GM23338 (cell line): ENCODE measurements around the gene SIMC1.
"Not testable (repeated sequence)": the region's sequence is repeated elsewhere in the genome, so short reads cannot be mapped to it uniquely, and the experiment has no call there.

Experiments used
- CREB1 ChIP-seq: fragments of 250-450 bp; sonication (Bioruptor Pico); IDR thresholded peaks from 2 replicates; pipeline ENCODE4 v1.5.0; 2020; ENCODE audit warnings: low read depth, mild to moderate bottlenecking, moderate library complexity
- CTCF ChIP-seq, 2 experiments: fragments of 200-600 bp in 1 of 2; sonication (generic) in 1 of 2; conservative IDR thresholded peaks; 2 replicates each; pipeline versions ENCODE4 v1.5.1 to v1.6.1; 2016 to 2017; ENCODE audit warnings: antibody characterized with exemption in 2 of 2, low read depth in 2 of 2, mild to moderate bottlenecking in 2 of 2, moderate library complexity in 1 of 2
- EZH2 ChIP-seq: fragments of 200-600 bp; sonication (generic); IDR thresholded peaks from one replicate; pipeline ENCODE4 v1.8.0; 2017; ENCODE audit warnings: antibody characterized with exemption, mild to moderate bottlenecking, low read depth; ENCODE audit not compliant: unreplicated experiment
- EZH2phosphoT487 ChIP-seq: fragments of 200-600 bp; sonication (generic); IDR thresholded peaks from one replicate; pipeline ENCODE4 v1.8.1; 2018; ENCODE audit warnings: antibody characterized with exemption; ENCODE audit not compliant: unreplicated experiment
- JUNB ChIP-seq: IDR thresholded peaks from one replicate; pipeline ENCODE4 v1.6.1; 2016; ENCODE audit warnings: antibody characterized with exemption; ENCODE audit not compliant: unreplicated experiment
- NANOG ChIP-seq: IDR thresholded peaks from 2 replicates; pipeline ENCODE4 v1.6.1; 2016; ENCODE audit warnings: antibody characterized with exemption, borderline replicate concordance
- POLR2AphosphoS5 ChIP-seq: IDR thresholded peaks from 2 replicates; pipeline ENCODE4 v1.6.1; 2016; ENCODE audit warnings: antibody characterized with exemption, low read depth
- REST ChIP-seq: IDR thresholded peaks from one replicate; pipeline ENCODE4 v1.6.1; 2018; ENCODE audit warnings: antibody characterized with exemption; ENCODE audit not compliant: unreplicated experiment
- ZNF114 ChIP-seq: fragments of 250-450 bp; sonication (Bioruptor Pico); IDR thresholded peaks from 2 replicates; pipeline ENCODE4 v1.5.0; 2020; ENCODE audit warnings: mild to moderate bottlenecking, moderate library complexity
- ZNF331 ChIP-seq: fragments of 250-450 bp; sonication (Bioruptor Pico); IDR thresholded peaks from 2 replicates; pipeline ENCODE4 v1.5.0; 2020; ENCODE audit warnings: low read depth, mild to moderate bottlenecking, moderate library complexity
- TF ChIP-seq, protein P1 (sequence below): IDR thresholded peaks from 2 replicates; pipeline ENCODE4 v1.6.1; 2016; ENCODE audit warnings: antibody characterized with exemption
- TF ChIP-seq, protein P2 (sequence below): fragments of 250-450 bp; sonication (Bioruptor Pico); IDR thresholded peaks from 2 replicates; pipeline ENCODE4 v1.5.0; 2020; ENCODE audit warnings: mild to moderate bottlenecking, moderate library complexity

DNA sequence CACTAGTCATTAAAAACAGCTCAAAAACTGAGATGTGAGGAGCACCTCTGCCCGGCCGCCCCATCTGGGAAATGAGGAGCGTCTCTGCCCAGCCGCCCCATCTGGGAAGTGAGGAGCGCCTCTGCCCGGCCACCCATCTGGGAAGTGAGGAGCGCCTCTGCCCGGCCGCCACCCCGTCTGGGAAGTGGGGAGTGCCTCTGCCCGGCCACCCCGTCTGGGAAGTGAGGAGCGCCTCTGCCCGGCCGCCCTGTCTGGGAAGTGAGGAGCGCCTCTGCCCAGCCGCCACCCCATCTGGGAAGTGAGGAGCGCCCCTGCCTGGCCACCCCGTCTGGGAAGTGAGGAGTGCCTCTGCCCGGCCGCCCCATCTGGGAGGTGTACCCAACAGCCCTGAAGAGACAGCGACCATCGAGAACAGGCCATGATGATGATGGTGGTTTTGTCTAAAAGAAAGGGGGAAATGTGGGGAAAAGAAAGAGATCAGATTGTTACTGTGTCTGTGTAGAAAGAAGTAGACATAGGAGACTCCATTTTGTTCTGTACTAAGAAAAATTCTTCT lies 23.7 kb upstream of the SIMC1 start:
- not testable (repeated sequence) for TF ChIP-seq POLR2AphosphoS5; REST; CTCF (conservative IDR thresholded peaks at IDR 0.05; ENCODE audit: low read depth in 2 of 2); JUNB; EZH2; CREB1 (CRISPR knock-in tag); EZH2phosphoT487; NANOG; ZNF114 (CRISPR knock-in tag); ZNF331 (CRISPR knock-in tag)
- TF ChIP-seq, protein P1, sequence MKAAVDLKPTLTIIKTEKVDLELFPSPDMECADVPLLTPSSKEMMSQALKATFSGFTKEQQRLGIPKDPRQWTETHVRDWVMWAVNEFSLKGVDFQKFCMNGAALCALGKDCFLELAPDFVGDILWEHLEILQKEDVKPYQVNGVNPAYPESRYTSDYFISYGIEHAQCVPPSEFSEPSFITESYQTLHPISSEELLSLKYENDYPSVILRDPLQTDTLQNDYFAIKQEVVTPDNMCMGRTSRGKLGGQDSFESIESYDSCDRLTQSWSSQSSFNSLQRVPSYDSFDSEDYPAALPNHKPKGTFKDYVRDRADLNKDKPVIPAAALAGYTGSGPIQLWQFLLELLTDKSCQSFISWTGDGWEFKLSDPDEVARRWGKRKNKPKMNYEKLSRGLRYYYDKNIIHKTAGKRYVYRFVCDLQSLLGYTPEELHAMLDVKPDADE = not testable (repeated sequence)
- TF ChIP-seq, protein P2, sequence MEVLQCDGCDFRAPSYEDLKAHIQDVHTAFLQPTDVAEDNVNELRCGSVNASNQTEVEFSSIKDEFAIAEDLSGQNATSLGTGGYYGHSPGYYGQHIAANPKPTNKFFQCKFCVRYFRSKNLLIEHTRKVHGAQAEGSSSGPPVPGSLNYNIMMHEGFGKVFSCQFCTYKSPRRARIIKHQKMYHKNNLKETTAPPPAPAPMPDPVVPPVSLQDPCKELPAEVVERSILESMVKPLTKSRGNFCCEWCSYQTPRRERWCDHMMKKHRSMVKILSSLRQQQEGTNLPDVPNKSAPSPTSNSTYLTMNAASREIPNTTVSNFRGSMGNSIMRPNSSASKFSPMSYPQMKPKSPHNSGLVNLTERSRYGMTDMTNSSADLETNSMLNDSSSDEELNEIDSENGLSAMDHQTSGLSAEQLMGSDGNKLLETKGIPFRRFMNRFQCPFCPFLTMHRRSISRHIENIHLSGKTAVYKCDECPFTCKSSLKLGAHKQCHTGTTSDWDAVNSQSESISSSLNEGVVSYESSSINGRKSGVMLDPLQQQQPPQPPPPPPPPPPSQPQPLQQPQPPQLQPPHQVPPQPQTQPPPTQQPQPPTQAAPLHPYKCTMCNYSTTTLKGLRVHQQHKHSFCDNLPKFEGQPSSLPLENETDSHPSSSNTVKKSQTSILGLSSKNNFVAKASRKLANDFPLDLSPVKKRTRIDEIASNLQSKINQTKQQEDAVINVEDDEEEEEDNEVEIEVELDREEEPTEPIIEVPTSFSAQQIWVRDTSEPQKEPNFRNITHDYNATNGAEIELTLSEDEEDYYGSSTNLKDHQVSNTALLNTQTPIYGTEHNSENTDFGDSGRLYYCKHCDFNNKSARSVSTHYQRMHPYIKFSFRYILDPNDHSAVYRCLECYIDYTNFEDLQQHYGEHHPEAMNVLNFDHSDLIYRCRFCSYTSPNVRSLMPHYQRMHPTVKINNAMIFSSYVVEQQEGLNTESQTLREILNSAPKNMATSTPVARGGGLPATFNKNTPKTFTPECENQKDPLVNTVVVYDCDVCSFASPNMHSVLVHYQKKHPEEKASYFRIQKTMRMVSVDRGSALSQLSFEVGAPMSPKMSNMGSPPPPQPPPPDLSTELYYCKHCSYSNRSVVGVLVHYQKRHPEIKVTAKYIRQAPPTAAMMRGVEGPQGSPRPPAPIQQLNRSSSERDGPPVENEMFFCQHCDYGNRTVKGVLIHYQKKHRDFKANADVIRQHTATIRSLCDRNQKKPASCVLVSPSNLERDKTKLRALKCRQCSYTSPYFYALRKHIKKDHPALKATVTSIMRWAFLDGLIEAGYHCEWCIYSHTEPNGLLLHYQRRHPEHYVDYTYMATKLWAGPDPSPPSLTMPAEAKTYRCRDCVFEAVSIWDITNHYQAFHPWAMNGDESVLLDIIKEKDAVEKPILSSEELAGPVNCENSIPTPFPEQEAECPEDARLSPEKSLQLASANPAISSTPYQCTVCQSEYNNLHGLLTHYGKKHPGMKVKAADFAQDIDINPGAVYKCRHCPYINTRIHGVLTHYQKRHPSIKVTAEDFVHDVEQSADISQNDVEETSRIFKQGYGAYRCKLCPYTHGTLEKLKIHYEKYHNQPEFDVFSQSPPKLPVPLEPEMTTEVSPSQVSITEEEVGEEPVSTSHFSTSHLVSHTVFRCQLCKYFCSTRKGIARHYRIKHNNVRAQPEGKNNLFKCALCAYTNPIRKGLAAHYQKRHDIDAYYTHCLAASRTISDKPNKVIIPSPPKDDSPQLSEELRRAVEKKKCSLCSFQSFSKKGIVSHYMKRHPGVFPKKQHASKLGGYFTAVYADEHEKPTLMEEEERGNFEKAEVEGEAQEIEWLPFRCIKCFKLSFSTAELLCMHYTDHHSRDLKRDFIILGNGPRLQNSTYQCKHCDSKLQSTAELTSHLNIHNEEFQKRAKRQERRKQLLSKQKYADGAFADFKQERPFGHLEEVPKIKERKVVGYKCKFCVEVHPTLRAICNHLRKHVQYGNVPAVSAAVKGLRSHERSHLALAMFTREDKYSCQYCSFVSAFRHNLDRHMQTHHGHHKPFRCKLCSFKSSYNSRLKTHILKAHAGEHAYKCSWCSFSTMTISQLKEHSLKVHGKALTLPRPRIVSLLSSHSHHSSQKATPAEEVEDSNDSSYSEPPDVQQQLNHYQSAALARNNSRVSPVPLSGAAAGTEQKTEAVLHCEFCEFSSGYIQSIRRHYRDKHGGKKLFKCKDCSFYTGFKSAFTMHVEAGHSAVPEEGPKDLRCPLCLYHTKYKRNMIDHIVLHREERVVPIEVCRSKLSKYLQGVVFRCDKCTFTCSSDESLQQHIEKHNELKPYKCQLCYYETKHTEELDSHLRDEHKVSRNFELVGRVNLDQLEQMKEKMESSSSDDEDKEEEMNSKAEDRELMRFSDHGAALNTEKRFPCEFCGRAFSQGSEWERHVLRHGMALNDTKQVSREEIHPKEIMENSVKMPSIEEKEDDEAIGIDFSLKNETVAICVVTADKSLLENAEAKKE (CRISPR knock-in tag) = not testable (repeated sequence)
